Body of pancreas (tissue), 2 donors: ENCODE measurements around the gene PPP4R3B. TPM values are rescaled to one million over a fixed set of nuclear protein-coding genes. Genes with fewer than 3 reads are reported as not detected.

Source experiments
- small RNA-seq: library from RNA; depleted of rRNA; stranded (forward); fragments of <200 nt; gene quantifications from one replicate; pipeline ENCODE3, GENCODE V24; 2016
- total RNA-seq, 2 donors: library from RNA; depleted of rRNA; stranded (reverse); fragments of >200 nt; gene quantifications; one replicate each; pipeline ENCODE4 v1.1.0, GENCODE V29; 2016

Gene PPP4R3B
- total RNA-seq, 2 donors from 2014 or later: 46.4 to 50.1 TPM

Small RNA genes within 50 kb of the gene (small RNA-seq; reads per million reads assigned to genes)
- gene RF00586 (not detected), gene RNU6-634P (not detected)

Other genes with a start within 250 kb of the PPP4R3B start
- 10 to 100 TPM; 49.0 to 50.4 TPM for gene CCDC88A, start 197.8 kb downstream of the PPP4R3B start, total RNA-seq
- gene CFAP36, start 97.9 kb downstream of the PPP4R3B start, total RNA-seq: 10 to 100 TPM; 10.4 to 14.5 TPM
- gene PNPT1, start 76.2 kb upstream of the PPP4R3B start, total RNA-seq: 10 to 100 TPM in 1 of 2 donors, 1 to 10 TPM in 1; 5.6 to 10.1 TPM